ENCODE data around the gene TRAF2. TPM values are rescaled to one million over a fixed set of nuclear protein-coding genes. Genes with fewer than 3 reads are reported as not detected.

The TRAF2 gene
- total RNA-seq, 2 experiments from 2014 or later, result 10.6 to 11.6 TPM

- intact Hi-C loops (cut with DNase I, micrococcal nuclease), result no loop called here
- Mint-ChIP-seq H3K27ac (no peak overlapping the region), H3K27me3 (no peaks in the 10 kb centered on the region), H3K36me3 (ENCODE audit: low read depth) (no peaks in the 10 kb centered on the region), H3K4me3 (no peak overlapping the region), H3K9me3 (no peaks in the 10 kb centered on the region), H3K4me1 (ENCODE audit: low read depth) (peaks cover 3% of the 10 kb centered on the region)
- CTCF ChIA-PET, result no interaction called here
- no peak overlapping the region for H3K4me3 ChIP-seq (ENCODE audit: low read length)
- POLR2A ChIA-PET, result no interaction called here
- no peak for TF ChIP-seq CTCF (IDR thresholded peaks at IDR 0.05)
- ATAC-seq (ENCODE audit: poor library complexity), result no peak
- no peak for DNase-seq
- no peaks in the 10 kb centered on the region for H3K36me3 ChIP-seq (ENCODE audit: insufficient read depth, low read length)
- no peak overlapping the region for H3K27ac ChIP-seq (ENCODE audit: low read depth in 1 of 2, low read length in 2 of 2)
- H3K4me1 ChIP-seq (ENCODE audit: insufficient read depth, low read length), result peaks cover 3% of the 10 kb centered on the region
- no peaks in the 10 kb centered on the region for H3K27me3 ChIP-seq (ENCODE audit: control insufficient read depth in 1 of 2, insufficient read depth in 2 of 2, low read length in 2 of 2)
- peaks cover 0 to 12% of the 10 kb centered on the region in 2 experiments for H3K9me3 ChIP-seq (ENCODE audit: control insufficient read depth in 1 of 2, insufficient read depth in 1 of 2, low read length in 2 of 2)
These were observed 9.8 kb upstream of the TRAF2 start for GRCh38 chr9:136876476-136876875.

GRCh38 chr9:136880651-136881050 is 5.7 kb upstream of the TRAF2 start:
- no peak overlapping the region for H3K4me3 ChIP-seq (ENCODE audit: low read length)
- H3K27ac ChIP-seq (ENCODE audit: low read depth in 1 of 2, low read length in 2 of 2), result no peak overlapping the region
- no peaks in the 10 kb centered on the region for H3K9me3 ChIP-seq (ENCODE audit: control insufficient read depth in 1 of 2, insufficient read depth in 1 of 2, low read length in 2 of 2)
- ChIA-PET CTCF (interaction anchor here (1.8 to 3.4 kb wide), 2 partner anchors 38 to 155 kb away, joined by 4 to 18 read pairs; partner anchors contain the start of gene AJM1), POLR2A (interaction anchor here (1.8 kb wide), 1 partner anchor 36 kb away, joined by 4 read pairs; no protein-coding TSS in a partner anchor)
- Mint-ChIP-seq H3K4me3 (no peak overlapping the region), H3K9me3 (no peaks in the 10 kb centered on the region), H3K4me1 (ENCODE audit: low read depth) (peaks cover 18% of the 10 kb centered on the region), H3K36me3 (ENCODE audit: low read depth) (no peaks in the 10 kb centered on the region), H3K27ac (no peak overlapping the region), H3K27me3 (no peaks in the 10 kb centered on the region)
- intact Hi-C loops (cut with DNase I, micrococcal nuclease), result loop anchor here in 1 of 2 experiments (1.0 kb wide), 1 partner anchor 33 kb away; no protein-coding TSS in a partner anchor
- no peaks in the 10 kb centered on the region for H3K27me3 ChIP-seq (ENCODE audit: control insufficient read depth in 1 of 2, insufficient read depth in 2 of 2, low read length in 2 of 2)
- peaks cover 41% of the 10 kb centered on the region for H3K4me1 ChIP-seq (ENCODE audit: insufficient read depth, low read length)
- TF ChIP-seq CTCF (IDR thresholded peaks at IDR 0.05), result no peak
- peak in 1 of 14 experiments; percentile 30 for DNase-seq
- ATAC-seq (ENCODE audit: poor library complexity), result no peak
- H3K36me3 ChIP-seq (ENCODE audit: insufficient read depth, low read length), result no peaks in the 10 kb centered on the region

- ChIA-PET CTCF (interaction anchor here (0.9 to 3.4 kb wide), 8 partner anchors 9 to 165 kb away, joined by 3 to 18 read pairs (median 4); partner anchors contain the start of genes AJM1 and FBXW5), POLR2A (interaction anchor here (0.8 to 2.6 kb wide), 12 partner anchors 9 to 358 kb away, joined by 3 to 15 read pairs (median 3); partner anchors contain the start of genes EDF1, MAN1B1 and PAXX)
- Histone ChIP-seq H3K36me3 (ENCODE audit: insufficient read depth, low read length) (no peaks in the 10 kb centered on the region), H3K9me3 (ENCODE audit: control insufficient read depth in 1 of 2, insufficient read depth in 1 of 2, low read length in 2 of 2) (no peaks in the 10 kb centered on the region), H3K27me3 (ENCODE audit: control insufficient read depth in 1 of 2, insufficient read depth in 2 of 2, low read length in 2 of 2) (no peaks in the 10 kb centered on the region), H3K27ac (ENCODE audit: low read depth in 1 of 2, low read length in 2 of 2) (peak overlapping the region; percentile 68 to 77), H3K4me3 (ENCODE audit: low read length) (peak overlapping the region; percentile 54), H3K4me1 (ENCODE audit: insufficient read depth, low read length) (peaks cover 43% of the 10 kb centered on the region)
- no peaks in the 10 kb centered on the region for H3K9me3 Mint-ChIP-seq
- ATAC-seq (ENCODE audit: poor library complexity) (no peak), DNase-seq (peak in 10 of 14 experiments; percentile 13 to 67 (median 46))
- intact Hi-C loops (cut with DNase I, micrococcal nuclease), result loop anchor here in 1 of 2 experiments (1.0 to 2.0 kb wide), 2 partner anchors 34 to 39 kb away; partner anchors contain the start of gene AJM1
- H3K4me1 Mint-ChIP-seq (ENCODE audit: low read depth), result peaks cover 18% of the 10 kb centered on the region
- H3K36me3 Mint-ChIP-seq (ENCODE audit: low read depth), result no peaks in the 10 kb centered on the region
- TF ChIP-seq CTCF (IDR thresholded peaks at IDR 0.05), result no peak
- peak overlapping the region; percentile 93 for H3K27ac Mint-ChIP-seq
- no peaks in the 10 kb centered on the region for H3K27me3 Mint-ChIP-seq
- peak overlapping the region; percentile 83 for H3K4me3 Mint-ChIP-seq
These were observed 4.6 kb upstream of the TRAF2 start for GRCh38 chr9:136881691-136882108.

All from CD4-positive, alpha-beta T cell (primary cell).